ENCODE results near the gene STK11.
A peak's percentile ranks its signal among the peaks of the same experiment; 100 is the strongest.

The STK11 gene

DNA sequence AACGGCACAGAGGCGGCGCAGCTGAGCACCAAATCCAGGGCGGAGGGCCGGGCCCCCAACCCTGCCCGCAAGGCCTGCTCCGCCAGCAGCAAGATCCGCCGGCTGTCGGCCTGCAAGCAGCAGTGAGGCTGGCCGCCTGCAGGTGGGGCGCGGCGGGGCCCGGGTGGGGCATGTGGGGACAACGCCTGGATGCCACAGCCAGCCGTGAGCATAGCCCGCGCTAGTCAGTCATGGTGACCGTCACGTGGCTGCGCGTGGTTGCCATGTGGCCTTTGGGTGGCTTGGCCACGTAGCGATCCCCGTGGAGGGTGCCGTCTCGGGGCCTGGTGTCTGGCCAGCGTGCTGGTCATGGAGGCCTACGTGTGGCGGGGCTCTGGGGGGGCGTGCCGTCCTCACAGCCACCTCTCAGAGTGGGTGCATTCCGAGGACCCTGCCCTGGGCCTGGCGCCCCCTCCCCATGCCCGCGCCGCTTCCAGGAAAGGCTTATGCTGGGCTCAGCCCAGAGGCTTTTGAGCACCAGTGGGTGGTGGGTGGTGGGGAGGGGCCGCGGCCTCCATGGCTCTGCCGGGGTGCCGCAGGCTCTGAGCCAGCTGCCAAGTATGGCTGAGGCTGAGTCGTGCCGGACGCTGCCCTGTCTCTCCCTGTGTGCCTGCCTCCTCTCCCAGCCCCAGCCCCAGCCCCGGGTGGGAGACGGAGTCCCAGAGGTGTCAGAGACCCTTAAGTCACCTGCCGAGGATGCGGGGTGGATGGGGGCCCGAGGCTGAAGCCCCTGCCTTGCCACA, 21.1 kb downstream of the STK11 start:
- DNase-seq: no peak

DNA sequence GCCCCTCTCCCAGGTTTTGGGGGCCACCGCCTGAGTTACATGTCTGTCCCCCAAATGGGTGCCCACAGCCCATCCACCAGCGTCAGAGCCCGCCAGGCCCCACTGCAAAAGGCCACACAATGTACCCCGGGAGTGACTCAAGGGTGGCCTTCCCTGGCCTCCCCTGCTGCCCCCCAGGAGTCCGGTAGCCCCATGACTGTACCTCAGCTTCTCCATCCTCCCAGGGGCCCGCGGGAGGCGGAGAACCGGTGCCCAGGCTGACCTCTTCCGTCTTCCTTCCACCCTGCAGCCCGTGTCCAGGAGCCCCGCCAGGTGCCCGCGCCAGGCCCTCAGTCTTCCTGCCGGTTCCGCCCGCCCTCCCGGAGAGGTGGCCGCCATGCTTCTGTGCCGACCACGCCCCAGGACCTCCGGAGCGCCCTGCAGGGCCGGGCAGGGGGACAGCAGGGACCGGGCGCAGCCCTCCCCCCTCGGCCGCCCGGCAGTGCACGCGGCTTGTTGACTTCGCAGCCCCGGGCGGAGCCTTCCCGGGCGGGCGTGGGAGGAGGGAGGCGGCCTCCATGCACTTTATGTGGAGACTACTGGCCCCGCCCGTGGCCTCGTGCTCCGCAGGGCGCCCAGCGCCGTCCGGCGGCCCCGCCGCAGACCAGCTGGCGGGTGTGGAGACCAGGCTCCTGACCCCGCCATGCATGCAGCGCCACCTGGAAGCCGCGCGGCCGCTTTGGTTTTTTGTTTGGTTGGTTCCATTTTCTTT, 21.9 kb downstream of the STK11 start:
- DNase-seq: no peak

DNA sequence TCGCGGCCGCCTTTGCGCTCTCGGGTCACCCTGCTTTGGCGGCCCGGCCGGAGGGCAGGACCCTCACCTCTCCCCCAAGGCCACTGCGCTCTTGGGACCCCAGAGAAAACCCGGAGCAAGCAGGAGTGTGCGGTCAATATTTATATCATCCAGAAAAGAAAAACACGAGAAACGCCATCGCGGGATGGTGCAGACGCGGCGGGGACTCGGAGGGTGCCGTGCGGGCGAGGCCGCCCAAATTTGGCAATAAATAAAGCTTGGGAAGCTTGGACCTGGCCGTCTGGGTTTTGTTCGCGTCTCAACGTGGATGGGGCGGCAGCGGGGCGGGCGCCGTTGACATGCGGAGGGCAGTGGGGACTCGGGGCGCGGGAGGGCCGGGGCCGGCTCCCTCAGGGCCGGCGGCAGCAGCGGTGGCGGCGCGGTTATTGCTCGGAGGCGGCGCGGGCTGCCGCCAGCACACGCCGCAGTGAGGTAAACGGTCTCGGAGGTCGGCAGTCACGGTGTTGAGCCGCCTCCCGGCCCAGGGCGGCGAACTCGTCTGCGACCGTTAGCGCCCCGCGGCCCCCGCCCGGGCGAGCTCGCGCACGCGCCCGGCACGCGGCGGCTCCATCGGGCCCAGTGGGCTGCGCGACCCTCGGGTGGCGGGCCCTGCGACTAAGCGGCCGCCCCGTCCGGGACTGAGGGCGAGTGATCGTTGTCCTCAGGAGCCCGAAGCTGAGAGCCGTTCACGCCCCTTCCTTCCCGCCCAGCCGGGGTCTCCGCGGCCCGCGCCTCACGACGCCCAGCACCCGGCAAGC, 22.8 kb downstream of the STK11 start:
- DNase-seq: no peak

DNA sequence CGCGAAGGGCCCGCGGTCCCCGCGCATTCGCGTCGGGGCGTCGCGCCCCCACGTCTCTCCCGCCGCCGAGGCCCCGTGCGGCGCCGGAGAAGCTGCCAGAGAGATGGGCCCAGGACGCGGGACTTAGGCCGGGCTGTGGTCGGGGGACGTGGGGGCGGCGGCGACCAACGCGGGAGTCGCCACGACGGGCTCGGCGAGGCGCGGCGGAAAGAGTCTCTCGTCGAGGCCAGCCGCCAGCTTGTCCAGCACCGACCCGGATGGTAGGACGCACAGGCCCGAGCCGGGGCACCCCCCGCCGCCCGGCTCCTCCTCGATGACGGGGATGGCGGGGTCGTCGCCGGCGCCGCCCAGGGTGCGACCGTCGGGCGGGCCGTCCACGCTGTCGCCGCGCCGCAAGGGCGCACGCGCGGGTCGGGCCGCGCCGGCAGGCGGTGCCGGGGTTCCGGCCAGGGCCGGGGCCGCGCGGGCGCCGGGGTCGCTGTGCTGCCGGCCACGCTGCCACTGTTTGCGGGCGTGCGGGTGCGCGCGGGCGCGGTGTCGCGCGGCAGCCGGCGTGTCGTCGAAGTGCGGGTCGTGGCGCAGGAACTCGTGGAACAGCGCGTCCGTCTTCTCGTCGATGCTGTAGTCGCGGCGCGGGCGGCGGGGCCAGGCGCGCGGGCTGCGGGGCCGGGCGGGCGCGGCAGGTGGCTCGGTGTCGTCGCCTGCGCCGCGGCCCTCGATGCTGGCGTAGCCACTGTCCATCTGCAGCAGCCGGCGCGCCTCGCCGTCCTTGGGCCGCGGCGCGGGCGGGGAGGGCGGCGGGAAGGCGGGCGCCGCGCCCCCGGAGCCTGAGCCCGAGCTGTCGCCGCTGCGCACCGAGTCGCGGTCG, 23.7 kb downstream of the STK11 start:
- no peak for DNase-seq

DNA sequence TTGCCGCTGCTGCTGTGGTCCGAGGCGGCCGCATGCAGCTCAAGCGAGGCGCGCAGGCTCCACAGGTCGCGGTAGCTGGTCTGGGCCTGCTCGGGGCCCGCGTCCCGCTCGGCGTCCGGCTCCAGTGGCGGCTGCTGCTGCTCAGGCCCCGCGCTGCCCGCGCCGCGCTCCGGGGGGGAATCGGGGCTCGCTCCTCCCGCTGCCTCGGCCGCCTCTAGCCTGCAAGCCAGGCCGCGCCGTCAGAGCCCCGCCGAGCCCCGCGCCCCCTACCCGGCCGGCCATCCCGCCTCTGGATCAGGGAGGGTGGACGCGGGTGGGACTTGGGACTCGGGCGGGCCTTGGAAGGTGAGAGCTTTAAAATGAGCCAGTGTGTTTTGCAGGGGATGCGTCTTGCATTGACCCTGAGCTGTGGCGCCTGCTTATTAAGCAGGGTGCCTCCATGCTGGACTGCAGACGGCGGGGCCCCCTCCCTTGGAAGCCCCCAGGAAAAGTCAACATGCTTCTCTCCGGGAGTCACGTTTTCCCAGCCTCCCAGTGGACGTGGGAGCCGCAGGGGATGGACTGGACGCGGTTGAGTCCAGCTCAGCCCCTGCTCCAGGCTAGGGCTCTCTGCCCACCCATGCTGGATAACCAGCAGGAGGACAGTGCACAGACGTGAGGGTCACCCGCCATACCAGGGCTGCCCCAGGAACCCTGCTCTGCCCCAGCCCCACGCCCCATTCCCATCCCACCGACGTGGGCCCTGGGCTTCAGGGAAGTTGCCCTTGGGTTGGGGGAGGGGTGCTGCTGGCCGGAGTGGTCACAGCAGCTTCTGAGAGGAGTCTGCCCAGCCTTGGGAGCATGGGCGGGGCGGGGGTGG, 24.6 kb downstream of the STK11 start:
- DNase-seq: no peak

DNA sequence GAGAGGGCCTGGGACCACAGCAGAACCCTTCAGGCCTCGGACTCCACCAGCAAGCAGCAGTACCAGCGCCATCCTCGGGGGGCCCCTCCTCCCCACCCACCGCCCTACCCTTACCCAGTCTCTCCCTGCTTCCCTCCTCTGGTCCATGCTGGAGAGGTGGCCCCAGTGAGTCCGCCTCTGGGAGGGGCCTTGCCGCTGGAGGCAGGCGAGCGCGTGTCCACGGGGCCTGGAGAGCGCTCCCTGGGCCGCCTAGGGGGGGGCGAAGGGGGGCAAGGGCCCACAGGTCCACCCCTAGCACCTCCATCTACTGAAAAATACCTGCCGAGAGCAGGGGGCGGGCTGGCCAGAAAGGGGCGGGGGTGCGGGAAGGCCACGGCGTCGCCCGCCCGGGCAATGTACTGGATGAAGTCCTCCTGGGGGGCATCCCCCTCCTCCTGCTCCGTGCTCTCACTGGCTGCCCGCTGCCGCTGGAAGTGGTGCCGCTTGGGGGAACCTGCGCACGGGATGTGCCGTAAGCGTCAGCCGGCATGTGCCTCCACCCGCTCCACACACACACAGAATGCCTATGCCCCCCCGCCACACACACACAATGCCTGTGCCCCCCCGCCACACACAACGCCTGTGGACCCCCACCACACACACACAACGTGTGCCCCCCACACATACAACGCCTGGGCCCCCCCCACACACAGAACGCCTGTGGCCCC, 25.4 kb downstream of the STK11 start:
- DNase-seq: no peak

DNA sequence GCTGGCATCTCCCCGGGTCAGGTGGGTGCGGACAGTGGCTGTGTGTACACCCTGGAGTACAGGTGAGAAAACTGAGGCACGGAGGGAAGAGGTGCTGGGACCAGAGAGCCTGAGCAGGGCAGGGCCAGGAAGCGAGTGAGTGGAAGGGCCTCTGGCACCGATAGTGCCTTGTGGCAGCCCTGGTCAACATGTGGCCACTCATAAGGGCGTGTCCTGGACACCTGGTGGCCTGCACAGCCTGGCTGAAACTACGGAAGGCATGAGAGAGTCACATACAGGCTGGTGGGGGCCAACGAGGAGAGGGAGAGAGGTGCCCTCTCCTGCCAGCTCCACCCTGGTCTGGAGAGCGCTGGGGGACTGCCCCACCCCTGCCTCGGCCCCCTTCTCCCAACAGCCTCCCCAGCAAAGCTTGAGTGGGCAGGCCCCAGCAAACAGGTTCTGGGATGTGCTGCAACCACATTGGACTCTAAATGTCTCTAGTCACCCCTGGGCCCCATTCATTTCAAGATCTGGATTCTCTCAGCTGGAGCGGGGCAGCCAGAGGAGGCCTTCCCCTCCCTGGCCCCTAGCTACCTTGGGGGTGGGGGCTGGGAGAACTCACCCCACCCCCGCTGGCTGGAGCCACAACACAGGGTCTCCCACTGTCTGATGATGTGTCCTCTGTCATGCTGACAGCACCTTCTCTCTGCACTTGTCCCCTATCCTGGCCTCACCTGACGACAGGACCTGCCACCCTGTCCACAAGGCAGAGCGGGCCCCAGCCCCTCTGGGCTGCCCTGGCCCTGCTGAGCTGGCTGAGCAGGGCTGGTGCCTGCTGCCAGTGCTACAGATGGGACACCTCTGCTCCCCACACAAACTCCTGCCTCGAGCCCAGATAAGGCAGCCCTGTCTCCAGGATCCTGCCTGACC, 26.4 kb downstream of the STK11 start:
- no peak for DNase-seq

DNA sequence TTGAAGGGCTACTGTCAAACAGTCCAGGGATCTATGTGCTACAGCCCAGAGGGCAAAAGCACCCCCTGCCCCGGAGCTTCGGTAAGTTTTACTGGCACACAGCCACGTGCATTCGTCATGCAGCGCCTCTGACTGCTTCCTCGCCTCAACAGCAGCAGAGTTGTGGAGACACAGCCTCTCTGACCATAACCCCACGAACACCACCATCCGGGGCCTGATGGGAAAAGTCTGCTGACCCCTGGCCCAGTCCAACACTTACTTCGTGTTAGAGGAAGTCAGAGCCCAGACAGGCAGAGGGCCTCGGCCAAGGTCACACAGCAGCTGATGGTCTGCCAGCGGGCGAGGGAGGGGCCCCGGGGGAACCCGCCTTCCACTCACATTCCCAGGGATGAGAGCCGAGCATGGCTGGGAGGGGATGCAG, 27.1 kb downstream of the STK11 start:
- peak; percentile 51 for DNase-seq

DNA sequence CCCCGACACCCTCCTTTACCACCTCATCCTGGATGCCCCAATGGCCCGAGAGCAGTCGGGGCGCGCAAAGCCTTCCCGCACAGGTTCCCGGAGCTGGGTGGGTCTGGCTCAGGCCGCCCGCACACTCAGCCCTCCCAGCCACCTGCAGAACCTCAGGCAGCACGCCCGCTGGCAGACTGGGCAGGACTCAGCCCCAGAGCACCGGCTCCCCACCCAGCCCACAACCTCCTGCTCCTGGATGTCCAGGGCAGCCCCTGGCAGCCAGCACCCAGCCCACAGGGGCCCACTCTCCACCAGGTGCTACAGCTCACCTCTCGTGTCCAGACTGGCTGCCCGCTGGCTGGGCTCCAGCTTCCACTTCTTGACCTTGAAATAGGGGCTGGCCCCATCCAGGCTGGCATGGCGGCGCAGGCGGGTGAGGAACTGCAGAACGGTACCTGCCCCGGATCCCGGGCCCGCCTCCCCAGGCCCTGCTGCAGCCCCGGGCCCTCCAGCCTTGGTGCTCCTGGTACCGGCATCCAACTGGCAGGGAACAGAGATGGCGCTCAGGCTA, 27.6 kb downstream of the STK11 start:
- DNase-seq: no peak

DNA sequence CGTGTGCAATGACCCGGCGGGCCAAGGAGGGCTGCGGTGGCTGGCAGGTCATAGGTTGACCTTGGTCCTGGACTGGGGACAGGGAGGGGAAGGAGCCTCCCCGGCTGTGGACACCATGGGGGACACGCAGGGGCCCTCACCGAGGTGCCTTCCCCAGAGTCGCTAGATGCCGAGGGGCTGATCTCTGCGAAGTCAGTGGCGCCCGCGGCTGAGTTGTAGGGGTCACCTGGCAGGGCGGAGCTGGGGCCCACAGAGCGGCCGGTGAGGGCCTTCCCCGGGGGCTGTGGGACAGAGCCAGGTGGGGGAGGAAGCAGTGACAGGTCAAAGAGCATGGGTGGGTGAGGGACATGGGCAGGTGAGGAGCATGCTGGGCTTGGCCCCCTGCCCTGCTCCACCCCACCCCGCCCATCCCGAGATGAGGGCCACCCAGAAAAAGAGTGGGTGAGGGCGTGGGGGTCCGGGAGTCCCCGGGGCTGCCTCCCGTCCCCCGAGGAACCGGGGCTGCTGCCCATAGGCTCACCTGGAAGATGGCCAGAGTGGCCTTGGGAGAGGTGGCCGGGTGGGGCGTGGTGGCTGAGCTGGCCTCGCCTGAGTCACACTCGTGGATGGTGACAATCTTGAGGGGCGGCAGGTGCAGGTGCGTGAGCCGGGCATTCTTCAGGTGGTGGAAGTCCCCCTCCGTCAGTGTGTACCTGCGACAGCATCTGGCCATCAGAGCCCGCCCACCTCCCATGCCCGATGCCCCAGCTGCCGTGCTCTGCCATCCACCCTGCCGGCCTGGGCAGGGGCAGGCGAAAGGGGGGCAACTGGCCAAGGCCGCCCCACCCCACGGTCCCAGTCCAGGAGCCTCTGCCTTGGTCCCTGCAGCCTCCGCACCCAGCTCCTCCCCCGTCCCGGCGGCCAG, 28.7 kb downstream of the STK11 start:
- DNase-seq: no peak

DNA sequence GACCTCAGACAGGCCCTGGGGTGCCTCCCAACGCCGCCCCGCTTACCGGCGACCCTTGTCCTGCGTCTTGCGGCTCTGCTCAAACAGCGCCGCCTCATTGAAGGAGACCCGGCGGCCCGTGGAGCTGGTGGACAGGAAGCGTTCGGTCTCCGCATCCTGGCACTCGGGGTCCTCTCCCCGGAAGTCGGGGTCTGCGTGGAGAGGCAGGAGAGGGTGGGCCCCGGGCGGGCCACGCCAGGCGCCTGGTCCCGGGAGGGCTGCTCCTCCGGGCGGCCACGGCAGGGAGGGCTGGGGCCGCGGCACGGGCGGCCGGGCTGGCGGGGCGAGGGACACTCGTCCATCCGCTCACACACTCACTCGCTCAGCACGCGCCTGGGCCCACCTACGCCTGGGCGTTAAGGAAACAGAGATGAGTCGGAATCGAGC, 29.4 kb downstream of the STK11 start:
- DNase-seq: no peak

DNA sequence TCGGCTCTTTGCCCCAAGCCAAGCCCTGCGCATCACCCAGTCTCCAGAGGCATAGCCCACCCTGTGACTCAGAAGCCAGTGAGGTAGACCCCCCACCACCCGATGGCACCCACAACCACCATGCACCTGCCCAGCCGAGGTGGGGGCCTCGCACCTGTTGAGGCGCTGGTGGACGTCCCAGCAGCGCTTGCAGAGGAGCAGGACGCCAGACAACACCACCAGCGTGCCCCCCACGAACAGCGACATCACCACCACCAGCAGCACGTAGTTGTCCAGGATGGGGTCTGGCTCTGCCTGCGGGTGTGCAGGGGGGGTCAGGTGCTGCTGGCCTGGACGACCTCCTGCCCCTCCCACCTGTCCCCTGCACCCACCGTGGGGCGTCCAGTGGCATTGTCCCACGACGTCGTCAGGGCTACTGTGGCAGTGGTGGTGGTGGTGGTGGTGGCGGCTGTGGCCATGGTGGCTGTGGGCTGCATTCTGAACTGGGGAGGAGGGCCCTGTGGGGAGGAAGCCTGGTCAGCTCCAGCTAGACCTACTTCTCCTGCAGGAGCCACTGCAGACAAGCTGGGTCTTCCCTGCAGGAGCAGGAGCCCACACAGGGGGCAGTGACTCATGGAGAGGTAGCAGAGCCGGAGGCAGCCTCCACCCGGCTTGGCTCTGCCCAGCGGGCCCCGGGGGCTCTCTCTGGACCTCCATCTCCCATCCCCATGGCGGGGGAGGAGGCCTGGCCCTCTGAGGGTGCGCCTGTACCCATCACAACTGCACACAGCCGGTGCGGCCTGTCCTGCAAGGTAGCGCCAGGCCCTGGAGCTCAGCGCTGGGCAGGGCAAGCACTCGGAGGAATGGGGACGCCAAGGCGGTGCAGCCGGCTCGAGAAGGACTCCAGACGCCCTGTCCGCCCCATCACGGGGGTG, 30.3 kb downstream of the STK11 start:
- DNase-seq: peak; percentile 38

DNA sequence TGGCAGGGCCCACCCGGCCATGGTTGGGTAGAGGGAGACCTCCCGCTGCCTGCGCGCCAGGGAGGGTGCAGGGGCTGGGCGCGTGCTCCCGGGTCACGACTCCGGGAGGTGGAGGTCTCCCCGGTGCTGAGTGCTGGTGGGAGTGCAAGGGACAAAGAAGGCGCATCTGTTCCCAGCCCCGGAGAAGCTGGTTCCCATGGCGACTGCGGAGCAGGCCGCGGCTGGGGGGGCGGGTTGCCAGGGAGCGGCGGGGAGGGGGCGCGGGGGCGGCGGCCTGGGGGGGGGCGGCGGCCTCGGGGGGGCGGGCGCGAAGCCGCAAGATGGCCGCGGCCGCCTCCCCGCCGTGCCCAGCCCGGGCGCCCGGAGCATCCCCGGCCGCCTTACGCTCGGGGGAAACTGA, 31.0 kb downstream of the STK11 start:
- no peak for DNase-seq

DNA sequence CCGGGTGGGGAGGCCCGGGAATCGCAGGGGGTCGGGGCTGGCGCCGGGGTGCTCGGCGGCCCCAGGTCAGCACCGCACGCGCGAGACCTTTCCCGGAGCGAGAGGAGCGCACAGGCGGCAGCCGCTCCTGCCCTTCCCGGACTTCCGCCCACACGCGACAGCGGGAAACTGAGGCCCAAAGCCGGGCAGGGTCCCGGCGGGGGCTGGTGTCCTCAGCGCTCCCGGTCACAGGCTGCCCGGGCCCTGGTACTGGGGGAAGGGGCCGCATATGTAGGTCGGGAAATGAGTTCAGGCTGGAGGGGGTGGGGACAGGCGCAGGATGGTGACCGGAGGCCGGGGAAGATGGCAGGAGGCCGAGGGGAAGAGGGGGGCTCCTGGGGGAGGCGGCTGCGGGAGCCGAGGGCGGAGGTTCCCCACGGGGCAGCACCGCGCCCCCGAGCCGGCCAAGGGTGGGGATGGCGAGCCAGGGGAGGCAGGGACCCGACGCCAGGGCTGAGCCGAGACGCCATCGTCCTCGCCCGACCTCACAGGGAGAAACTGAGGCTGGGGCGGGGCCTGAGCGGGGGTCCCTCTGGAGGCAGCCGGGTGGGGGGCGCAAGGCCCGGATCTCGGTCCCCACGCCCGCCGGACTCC, 31.6 kb downstream of the STK11 start:
- DNase-seq: peak; percentile 28

DNA sequence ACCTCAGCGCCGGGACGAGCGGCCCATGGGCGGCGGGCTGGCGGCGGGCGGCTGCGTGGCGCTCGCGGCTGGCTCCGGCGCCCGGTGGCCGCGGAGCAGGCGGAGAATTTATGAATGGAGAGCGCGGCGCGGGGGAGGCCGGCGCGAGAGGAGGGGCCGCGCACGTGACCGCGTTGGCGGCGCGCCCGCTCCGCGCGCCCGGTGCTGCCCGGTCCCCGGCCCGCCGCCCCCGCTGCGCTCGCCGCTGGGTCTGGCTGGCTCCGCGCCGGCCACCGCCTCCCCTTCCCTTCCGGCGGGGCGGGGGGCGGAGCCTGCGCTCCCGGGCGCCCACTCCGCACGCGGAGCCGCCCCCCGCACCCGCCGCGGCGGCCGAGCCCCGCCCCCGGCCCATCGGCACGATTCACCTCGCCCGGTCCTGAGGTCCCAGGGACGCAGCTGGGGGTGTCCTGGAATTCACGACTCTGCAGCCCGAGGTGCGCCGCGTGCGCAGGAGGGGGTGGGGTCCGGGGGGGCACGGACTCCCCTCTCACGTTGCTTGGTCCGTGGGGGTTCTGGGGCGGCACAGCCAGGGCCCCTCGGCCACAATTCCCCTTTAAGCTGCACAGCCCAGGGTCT, 32.3 kb downstream of the STK11 start, which contains the start of gene CBARP:
TSS of gene CBARP (minus strand) at position 252 of the 615 bp plus-strand sequence. CDS start 1,905 bp downstream, outside the sequence.
- DNase-seq: peak; percentile 44

Data from fibroblast of skin of abdomen (primary cell).